Mucosa of descending colon (tissue), 3 donors: ENCODE results near the gene MAP4. TPM values are rescaled to one million over a fixed set of nuclear protein-coding genes. Genes with fewer than 3 reads are reported as not detected.

Source experiments
- ATAC-seq: fragments of 200-7000 bp; cut with Tn5 transposase; one replicate; pipeline ENCODE4 v1.9.1; 2020; ENCODE audit warnings: mild to moderate bottlenecking, moderate library complexity
- DNase-seq, 3 donors: peaks; one replicate each; pipeline ENCODE4 v3.0.0-alpha.2; 2020
- H3K36me3 ChIP-seq: fragments of 200-600 bp; one replicate; pipeline ENCODE4 v1.8.0; 2021; ENCODE audit warnings: low read depth, mild to moderate bottlenecking
- H3K4me1 ChIP-seq: fragments of 200-600 bp; one replicate; pipeline ENCODE4 v1.8.0; 2021; ENCODE audit warnings: low read depth, mild to moderate bottlenecking
- H3K4me3 ChIP-seq: fragments of 200-600 bp; one replicate; pipeline ENCODE4 v1.8.0; 2021; ENCODE audit warnings: mild to moderate bottlenecking
- H3K9me3 ChIP-seq: fragments of 200-600 bp; one replicate; pipeline ENCODE4 v1.8.0; 2021; ENCODE audit warnings: mild to moderate bottlenecking
- CTCF ChIP-seq: fragments of 200-600 bp; IDR thresholded peaks from one replicate; pipeline ENCODE4 v1.8.0; 2022; ENCODE audit warnings: antibody characterized with exemption, mild to moderate bottlenecking
- intact Hi-C, 2 donors: fragments of 100-400 bp; cut with DNase I in 1 of 2; cut with micrococcal nuclease in 1 of 2; formaldehyde crosslinking; loops; one replicate each; pipeline versions ENCODE4 v1.11.0 to v1.11.1; 2022; cut with DNase I, micrococcal nuclease
- total RNA-seq, 3 donors: library from RNA; stranded (reverse); fragmentation: NEBNext Ultra II Directional in 2 of 3; extraction: Animal tissue kit (Norgen Biotek cat#: 25700) in 2 of 3; gene quantifications; one replicate each; pipeline versions ENCODE4 v1.2.1 to v1.2.4, GENCODE V29; 2021 to 2023
- donor health status: DM: no; HTN: no; CAD: no; lungs with moderate emphysema.
- donor health status: DM: no; HTN: no; CAD: no.
- donor health status: DM: no; HTN: yes; CAD: no.

MAP4 gene
- total RNA-seq, 3 donors from 2014 or later = 104 to 316 (median 109) TPM

GRCh38 chr3:47910777-47911440, 105.3 kb downstream of the MAP4 start:
- peaks cover 6% of the 10 kb centered on the region for H3K36me3 ChIP-seq
- ATAC-seq (no peak), DNase-seq (no peak)
- no peak overlapping the region for H3K4me3 ChIP-seq
- H3K4me1 ChIP-seq = no peaks in the 10 kb centered on the region
- intact Hi-C loops = no loop called here
- no peak for TF ChIP-seq CTCF
- no peaks in the 10 kb centered on the region for H3K9me3 ChIP-seq

GRCh38 chr3:47910233-47910632, 106.0 kb downstream of the MAP4 start:
- no peaks in the 10 kb centered on the region for H3K9me3 ChIP-seq
- no peak for DNase-seq
- intact Hi-C loops = no loop called here
- no peak for TF ChIP-seq CTCF
- peaks cover 6% of the 10 kb centered on the region for H3K36me3 ChIP-seq
- no peak overlapping the region for H3K4me3 ChIP-seq
- no peak for ATAC-seq
- H3K4me1 ChIP-seq = no peaks in the 10 kb centered on the region

GRCh38 chr3:47909607-47910006, 106.6 kb downstream of the MAP4 start:
- TF ChIP-seq CTCF = no peak
- intact Hi-C loops = no loop called here
- DNase-seq (no peak), ATAC-seq (no peak)
- H3K9me3 ChIP-seq = no peaks in the 10 kb centered on the region
- no peaks in the 10 kb centered on the region for H3K4me1 ChIP-seq
- no peak overlapping the region for H3K4me3 ChIP-seq
- H3K36me3 ChIP-seq = peaks cover 4% of the 10 kb centered on the region

- Histone ChIP-seq H3K36me3 (no peaks in the 10 kb centered on the region), H3K4me1 (no peaks in the 10 kb centered on the region), H3K4me3 (no peak overlapping the region), H3K9me3 (no peaks in the 10 kb centered on the region)
- no peak for TF ChIP-seq CTCF
- no peak for DNase-seq
- no peak for ATAC-seq
- intact Hi-C loops = no loop called here
These were observed 107.5 kb downstream of the MAP4 start for GRCh38 chr3:47908744-47909143.

GRCh38 chr3:47907784-47908183, 108.4 kb downstream of the MAP4 start:
- Histone ChIP-seq H3K36me3 (no peaks in the 10 kb centered on the region), H3K4me3 (no peak overlapping the region), H3K4me1 (no peaks in the 10 kb centered on the region), H3K9me3 (no peaks in the 10 kb centered on the region)
- intact Hi-C loops = no loop called here
- DNase-seq (no peak), ATAC-seq (no peak)
- TF ChIP-seq CTCF = no peak

- ATAC-seq (no peak), DNase-seq (no peak)
- no peak for TF ChIP-seq CTCF
- Histone ChIP-seq H3K4me3 (no peak overlapping the region), H3K36me3 (no peaks in the 10 kb centered on the region), H3K9me3 (no peaks in the 10 kb centered on the region), H3K4me1 (no peaks in the 10 kb centered on the region)
- intact Hi-C loops = no loop called here
These were observed 113.5 kb downstream of the MAP4 start for GRCh38 chr3:47902746-47903145.
